ENCODE results near the gene CFAP73. TPM values are rescaled to one million over a fixed set of nuclear protein-coding genes. Genes with fewer than 3 reads are reported as not detected.

The CFAP73 gene
- total and polyA plus RNA-seq, 4 donors: 10.4 to 40.6 (median 14.6) TPM

DNA sequence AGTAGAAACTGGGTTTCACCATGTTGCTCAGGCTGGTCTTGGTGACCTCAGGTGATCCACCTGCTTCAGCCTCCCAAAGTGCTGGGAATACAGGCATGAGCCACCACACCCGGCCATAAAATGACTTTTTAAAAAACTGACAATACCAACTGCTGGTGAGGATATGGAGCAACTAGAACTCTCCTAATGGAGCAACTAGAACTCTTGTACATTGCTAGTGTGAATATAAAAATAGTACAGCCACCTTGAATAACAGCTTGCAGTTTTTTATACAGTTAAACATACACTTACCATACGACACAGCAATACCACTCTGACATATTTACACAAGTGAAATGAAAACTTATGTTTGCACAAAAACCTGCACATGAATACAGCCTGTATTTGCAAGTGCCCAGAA is 2.5 kb upstream of the CFAP73 start:
- Histone ChIP-seq H3K4me1 (ENCODE audit: control insufficient read depth in 5 of 5, insufficient read depth in 5 of 5, low read length in 5 of 5) (peaks cover 0 to 7% (median 0%) of the 10 kb centered on the region in 5 donors), H3K36me3 (ENCODE audit: control insufficient read depth in 4 of 4, insufficient read depth in 4 of 4, low read length in 4 of 4) (no peaks in the 10 kb centered on the region), H3K9me3 (ENCODE audit: control insufficient read depth in 4 of 4, insufficient read depth in 3 of 4, low read length in 3 of 4) (peaks cover 0 to 3% (median 0%) of the 10 kb centered on the region in 4 donors), H3K27me3 (ENCODE audit: control insufficient read depth in 3 of 3, insufficient read depth in 3 of 3, low read length in 2 of 3) (peaks cover 0 to 6% (median 5%) of the 10 kb centered on the region in 3 donors), H3K4me3 (no peak overlapping the region), H3K27ac (ENCODE audit: low read depth in 1 of 2, low read length in 1 of 2) (no peak overlapping the region), H3K9ac (ENCODE audit: insufficient read depth in 1 of 2, low read length in 2 of 2) (no peak overlapping the region)
- ATAC-seq (ENCODE audit: insufficient read depth, low FRiP score): no peak
- no peak for DNase-seq
- 76 to 87% methylated on average over 2 of the region's 2 CpGs for WGBS, 2 donors
- TF ChIP-seq CTCF (IDR thresholded peaks at IDR 0.05; ENCODE audit: control extremely low read depth, extremely low read depth): no peak

DNA sequence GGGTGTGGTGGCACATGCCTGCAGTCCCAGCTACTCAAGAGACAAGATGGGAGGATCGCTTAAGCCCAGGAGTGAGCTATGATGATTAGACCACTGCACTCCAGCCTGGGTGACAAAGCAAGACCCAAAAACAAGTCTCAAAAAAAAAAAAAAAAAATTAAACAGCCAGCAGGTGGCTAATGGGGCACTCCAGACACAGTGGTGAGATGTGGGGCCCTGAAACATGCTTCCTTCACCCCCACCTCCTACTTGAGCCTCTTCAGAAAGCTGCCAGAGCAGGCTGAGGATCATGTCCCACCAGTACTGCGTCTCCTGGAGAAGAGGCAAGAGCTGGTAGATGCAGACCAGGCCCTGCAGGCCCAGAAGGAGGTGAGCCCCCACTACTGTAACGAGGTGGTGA is 2.1 kb downstream of the CFAP73 start:
- WGBS, 2 donors: 82 to 88% methylated on average over 3 of the region's 3 CpGs
- no peak overlapping the region for H3K27ac ChIP-seq (ENCODE audit: low read depth in 1 of 2, low read length in 1 of 2)
- peaks cover 0 to 3% (median 0%) of the 10 kb centered on the region in 4 donors for H3K9me3 ChIP-seq (ENCODE audit: control insufficient read depth in 4 of 4, insufficient read depth in 3 of 4, low read length in 3 of 4)
- H3K4me3 ChIP-seq: no peak overlapping the region
- H3K36me3 ChIP-seq (ENCODE audit: control insufficient read depth in 4 of 4, insufficient read depth in 4 of 4, low read length in 4 of 4): no peaks in the 10 kb centered on the region
- no peak overlapping the region for H3K9ac ChIP-seq (ENCODE audit: insufficient read depth in 1 of 2, low read length in 2 of 2)
- H3K4me1 ChIP-seq (ENCODE audit: control insufficient read depth in 5 of 5, insufficient read depth in 5 of 5, low read length in 5 of 5): peaks cover 0 to 17% (median 0%) of the 10 kb centered on the region in 5 donors
- H3K27me3 ChIP-seq (ENCODE audit: control insufficient read depth in 3 of 3, insufficient read depth in 3 of 3, low read length in 2 of 3): peaks cover 0 to 38% (median 31%) of the 10 kb centered on the region in 3 donors
- TF ChIP-seq CTCF (IDR thresholded peaks at IDR 0.05; ENCODE audit: control extremely low read depth, extremely low read depth): no peak
- ATAC-seq (ENCODE audit: insufficient read depth, low FRiP score): no peak
- no peak for DNase-seq

DNA sequence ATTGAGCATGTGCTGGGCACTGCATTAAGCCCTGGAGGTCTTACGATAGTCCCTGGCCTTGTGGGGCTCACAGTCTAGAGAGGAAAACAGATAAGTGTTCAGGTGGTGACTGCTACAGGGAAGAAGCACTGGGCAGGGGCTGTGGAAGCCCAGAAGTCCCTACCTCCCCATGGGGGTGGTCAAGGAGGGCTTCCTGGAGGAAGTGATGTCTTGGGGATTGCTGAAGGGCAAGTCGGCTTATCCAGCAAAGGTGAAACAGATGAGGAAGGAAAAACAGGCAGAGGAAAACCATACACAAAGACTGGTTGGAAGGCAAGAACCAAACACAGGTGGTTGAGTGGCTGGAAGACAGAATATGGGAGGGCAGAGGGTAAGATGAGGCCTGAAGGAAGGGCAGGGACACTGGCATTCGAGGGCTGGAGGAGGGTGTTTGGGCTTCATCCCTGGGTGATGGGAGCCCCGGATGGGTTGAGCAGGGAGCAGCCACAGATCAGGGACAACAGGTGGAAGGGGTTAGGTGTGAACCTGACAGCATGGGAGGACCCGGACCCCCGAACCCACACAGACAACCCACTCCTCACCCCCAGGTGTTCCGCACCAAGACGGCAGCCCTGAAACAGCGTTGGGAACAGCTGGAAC is 2.8 kb downstream of the CFAP73 start:
- Histone ChIP-seq H3K27ac (ENCODE audit: low read depth in 1 of 2, low read length in 1 of 2) (no peak overlapping the region), H3K4me3 (no peak overlapping the region), H3K4me1 (ENCODE audit: control insufficient read depth in 5 of 5, insufficient read depth in 5 of 5, low read length in 5 of 5) (peaks cover 0 to 17% (median 0%) of the 10 kb centered on the region in 5 donors), H3K27me3 (ENCODE audit: control insufficient read depth in 3 of 3, insufficient read depth in 3 of 3, low read length in 2 of 3) (peaks cover 0 to 38% (median 31%) of the 10 kb centered on the region in 3 donors), H3K9ac (ENCODE audit: insufficient read depth in 1 of 2, low read length in 2 of 2) (no peak overlapping the region), H3K36me3 (ENCODE audit: control insufficient read depth in 4 of 4, insufficient read depth in 4 of 4, low read length in 4 of 4) (peaks cover 0 to 2% (median 0%) of the 10 kb centered on the region in 4 donors), H3K9me3 (ENCODE audit: control insufficient read depth in 4 of 4, insufficient read depth in 3 of 4, low read length in 3 of 4) (no peaks in the 10 kb centered on the region)
- ATAC-seq (ENCODE audit: insufficient read depth, low FRiP score): no peak
- WGBS, 2 donors: 22 to 25% methylated on average over 9 of the region's 9 CpGs
- no peak for DNase-seq
- no peak for TF ChIP-seq CTCF (IDR thresholded peaks at IDR 0.05; ENCODE audit: control extremely low read depth, extremely low read depth)

Measured in lung (tissue), 12 donors.